PFSK-1 (cell line): Measurements from ENCODE around the gene TGOLN2.

Source experiments
- FOXP2 ChIP-seq: optimal IDR thresholded peaks from 2 replicates; pipeline ENCODE3; 2011; ENCODE audit warnings: borderline replicate concordance, control low read depth, inconsistent platforms; ENCODE audit not compliant: insufficient read depth; ENCODE audit errors: extremely low read length, extremely low read depth
- POLR2AphosphoS5 ChIP-seq: IDR thresholded peaks from 2 replicates; pipeline ENCODE4 v1.6.1; 2012; ENCODE audit warnings: low read depth, mild to moderate bottlenecking, control low read depth, low read length, moderate library complexity
- REST ChIP-seq, 2 experiments: IDR thresholded peaks; 2 replicates each; pipeline versions ENCODE4 v1.6.1 to v1.8.0; 2011 to 2012; ENCODE audit warnings: low read depth in 2 of 2, low read length in 2 of 2, control low read depth in 1 of 2, inconsistent platforms in 1 of 2, mild to moderate bottlenecking in 1 of 2, moderate library complexity in 1 of 2; ENCODE audit not compliant: insufficient read depth in 1 of 2
- SIN3A ChIP-seq: IDR thresholded peaks from 2 replicates; pipeline ENCODE4 v1.6.1; 2012; ENCODE audit warnings: mild to moderate bottlenecking, low read length, moderate library complexity, borderline replicate concordance; ENCODE audit not compliant: insufficient read depth
- TAF1 ChIP-seq: IDR thresholded peaks from 2 replicates; pipeline ENCODE4 v1.6.1; 2012; ENCODE audit warnings: low read length, control low read depth, borderline replicate concordance; ENCODE audit not compliant: insufficient read depth

GRCh38 chr2:85310330-85310729 is 17.5 kb downstream of the TGOLN2 start:
- TF ChIP-seq TAF1 (no peak), SIN3A (no peak), REST (IDR thresholded peaks at IDR 0.05; ENCODE audit: insufficient read depth in 1 of 2, low read depth in 2 of 2, low read length in 2 of 2) (no peak), POLR2AphosphoS5 (no peak), FOXP2 (no peak)
